Thyroid gland (tissue), 4 donors: ENCODE results near the gene TXLNG. TPM values are rescaled to one million over a fixed set of nuclear protein-coding genes. Genes with fewer than 3 reads are reported as not detected.
"Not testable (repeated sequence)": the region's sequence is repeated elsewhere in the genome, so short reads cannot be mapped to it uniquely, and the experiment has no call there.

ENCODE experiments used
- DNase-seq, 2 donors: peaks; one replicate each; pipeline ENCODE4 v3.0.0-alpha.2; 2019
- H3K27ac ChIP-seq, 3 donors: fragments of 200-600 bp; sonication (generic); 1 replicate in 2 of 3; 2 replicates in 1 of 3; pipeline ENCODE4 v1.5.1; 2016 to 2019; ENCODE audit warnings: mild to moderate bottlenecking in 1 of 3, moderate library complexity in 1 of 3
- H3K27me3 ChIP-seq: fragments of 200-600 bp; sonication (generic); one replicate; pipeline ENCODE4 v1.5.1; 2019
- H3K36me3 ChIP-seq, 2 donors: fragments of 200-600 bp; sonication (generic); one replicate each; pipeline ENCODE4 v1.5.1; 2016 to 2019
- H3K4me1 ChIP-seq, 2 donors: fragments of 200-600 bp; sonication (generic); one replicate each; pipeline ENCODE4 v1.5.1; 2017 to 2019
- H3K4me3 ChIP-seq, 3 donors: fragments of 200-600 bp; sonication (generic); replicated peaks in 1 of 3; 1 replicate in 2 of 3; 2 replicates in 1 of 3; pipeline ENCODE4 v1.5.1; 2016; ENCODE audit warnings: mild to moderate bottlenecking in 1 of 3
- H3K9me3 ChIP-seq: fragments of 200-600 bp; sonication (generic); one replicate; pipeline ENCODE4 v1.5.1; 2017
- POLR2A ChIP-seq, 2 donors: fragments of 450-650 bp; IDR thresholded peaks; one replicate each; pipeline ENCODE4 v1.6.1; 2017; ENCODE audit warnings: antibody characterized with exemption in 2 of 2, mild to moderate bottlenecking in 2 of 2, moderate library complexity in 1 of 2
- WGBS, 2 donors: methylation state at CpG; one replicate each; pipeline ENCODE4 v1.1.5; 2017; 5-methylcytosine and 5-hydroxymethylcytosine counted together
- intact Hi-C: fragments of 100-400 bp; cut with DNase I; formaldehyde crosslinking; loops from one replicate; pipeline ENCODE4 v1.15.1; 2023
- total RNA-seq, 4 donors: library from RNA; depleted of rRNA; stranded (reverse); fragments of >200 nt; gene quantifications; one replicate each; pipeline ENCODE4 v1.2.3, GENCODE V29; 2016
- TF ChIP-seq, protein P1 (sequence below), 6 experiments: fragments of 200-600 bp in 3 of 6; fragments of 450-650 bp in 3 of 6; sonication (generic) in 3 of 6; IDR thresholded peaks; one replicate each; pipeline ENCODE4 v1.5.1; 2016 to 2019; ENCODE audit warnings: antibody characterized with exemption in 6 of 6, mild to moderate bottlenecking in 2 of 6, inconsistent platforms in 1 of 6, moderate library complexity in 1 of 6

TXLNG gene
- total RNA-seq, 4 donors from 2014 or later: 14.7 to 17.9 (median 16.3) TPM

DNA sequence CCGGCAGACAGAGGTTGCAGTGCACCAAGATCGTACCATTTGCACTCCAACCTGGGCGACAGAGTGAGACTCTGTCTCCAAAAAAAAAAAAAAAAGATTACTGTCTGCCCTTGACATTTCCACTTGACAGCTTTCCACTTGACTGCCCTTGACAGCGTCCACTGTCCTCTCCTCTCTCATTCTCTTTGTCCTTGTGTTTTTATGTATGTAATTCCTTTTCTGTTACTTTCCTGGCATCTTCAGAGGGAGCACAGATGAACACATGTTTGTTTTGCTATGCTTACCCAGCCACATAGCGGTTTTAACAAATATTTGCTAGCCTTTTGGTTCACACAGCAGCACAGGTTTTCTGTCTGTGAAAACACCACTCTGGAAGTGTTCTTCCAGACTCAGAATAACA is 40.6 kb upstream of the TXLNG start:
- Histone ChIP-seq H3K27me3 (no peaks in the 10 kb centered on the region), H3K27ac (no peak overlapping the region), H3K9me3 (no peaks in the 10 kb centered on the region), H3K36me3 (peaks cover 21 to 52% of the 10 kb centered on the region in 2 donors), H3K4me1 (no peaks in the 10 kb centered on the region), H3K4me3 (no peak overlapping the region)
- intact Hi-C loops: no loop called here
- DNase-seq: no peak
- TF ChIP-seq, protein P1, sequence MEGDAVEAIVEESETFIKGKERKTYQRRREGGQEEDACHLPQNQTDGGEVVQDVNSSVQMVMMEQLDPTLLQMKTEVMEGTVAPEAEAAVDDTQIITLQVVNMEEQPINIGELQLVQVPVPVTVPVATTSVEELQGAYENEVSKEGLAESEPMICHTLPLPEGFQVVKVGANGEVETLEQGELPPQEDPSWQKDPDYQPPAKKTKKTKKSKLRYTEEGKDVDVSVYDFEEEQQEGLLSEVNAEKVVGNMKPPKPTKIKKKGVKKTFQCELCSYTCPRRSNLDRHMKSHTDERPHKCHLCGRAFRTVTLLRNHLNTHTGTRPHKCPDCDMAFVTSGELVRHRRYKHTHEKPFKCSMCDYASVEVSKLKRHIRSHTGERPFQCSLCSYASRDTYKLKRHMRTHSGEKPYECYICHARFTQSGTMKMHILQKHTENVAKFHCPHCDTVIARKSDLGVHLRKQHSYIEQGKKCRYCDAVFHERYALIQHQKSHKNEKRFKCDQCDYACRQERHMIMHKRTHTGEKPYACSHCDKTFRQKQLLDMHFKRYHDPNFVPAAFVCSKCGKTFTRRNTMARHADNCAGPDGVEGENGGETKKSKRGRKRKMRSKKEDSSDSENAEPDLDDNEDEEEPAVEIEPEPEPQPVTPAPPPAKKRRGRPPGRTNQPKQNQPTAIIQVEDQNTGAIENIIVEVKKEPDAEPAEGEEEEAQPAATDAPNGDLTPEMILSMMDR (IDR thresholded peaks at IDR 0.05): no peak
- TF ChIP-seq POLR2A (IDR thresholded peaks at IDR 0.05): no peak
- 82 to 83% methylated on average over 5 of the region's 5 CpGs for WGBS, 2 donors

DNA sequence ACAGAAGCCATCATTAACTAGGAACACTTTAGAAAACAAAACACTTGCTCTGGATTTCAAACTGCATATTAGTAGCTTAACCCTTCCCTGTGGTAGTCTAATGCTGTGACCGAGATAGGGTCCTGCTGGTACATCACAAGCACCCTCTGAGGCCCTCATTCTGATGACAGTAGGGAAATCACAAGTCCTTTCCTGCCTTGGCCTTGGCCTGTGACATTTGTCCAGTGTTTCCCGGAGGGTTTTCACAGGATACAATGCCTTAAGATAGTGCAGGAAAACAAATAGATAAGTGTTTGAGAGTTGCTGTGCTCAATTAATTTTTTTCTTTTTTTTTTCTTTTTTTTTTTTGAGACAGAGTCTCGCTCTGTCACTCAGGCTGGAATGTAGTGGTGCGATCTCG is 37.8 kb upstream of the TXLNG start:
- Histone ChIP-seq H3K36me3 (peaks cover 21 to 33% of the 10 kb centered on the region in 2 donors), H3K27me3 (no peaks in the 10 kb centered on the region), H3K9me3 (no peaks in the 10 kb centered on the region), H3K4me3 (no peak overlapping the region), H3K4me1 (no peaks in the 10 kb centered on the region), H3K27ac (no peak overlapping the region)
- intact Hi-C loops: no loop called here
- TF ChIP-seq, protein P1 (IDR thresholded peaks at IDR 0.05): no peak
- TF ChIP-seq POLR2A (IDR thresholded peaks at IDR 0.05): no peak
- DNase-seq: no peak
- 92 to 96% methylated on average over 4 to 5 of the region's 5 CpGs for WGBS, 2 donors

DNA sequence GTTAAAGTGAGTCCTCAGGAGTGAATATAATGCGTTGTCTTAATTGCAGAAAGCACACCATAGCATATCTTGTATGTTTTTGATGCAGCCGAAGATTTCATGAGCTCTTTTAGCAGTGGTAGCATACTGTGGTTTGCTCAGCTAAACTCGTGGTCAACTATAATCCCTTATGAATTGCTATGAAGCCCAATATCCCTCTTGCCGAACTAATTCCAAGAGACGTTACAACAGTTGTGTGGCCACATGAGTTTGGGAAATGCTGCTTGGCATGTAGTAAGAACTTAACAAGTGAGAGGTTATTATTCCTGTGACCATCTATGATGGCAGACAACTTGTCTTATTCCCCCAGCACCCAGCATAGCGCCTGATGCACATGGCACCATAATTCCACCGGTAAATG is 36.1 kb upstream of the TXLNG start:
- WGBS, 2 donors: 93 to 98% methylated on average over 6 to 7 of the region's 7 CpGs
- H3K36me3 ChIP-seq: peaks cover 12 to 21% of the 10 kb centered on the region in 2 donors
- intact Hi-C loops: no loop called here
- H3K9me3 ChIP-seq: no peaks in the 10 kb centered on the region
- no peak for TF ChIP-seq POLR2A (IDR thresholded peaks at IDR 0.05)
- TF ChIP-seq, protein P1 (IDR thresholded peaks at IDR 0.05): no peak
- H3K4me1 ChIP-seq: no peaks in the 10 kb centered on the region
- DNase-seq: no peak
- no peaks in the 10 kb centered on the region for H3K27me3 ChIP-seq
- no peak overlapping the region for H3K4me3 ChIP-seq
- H3K27ac ChIP-seq: no peak overlapping the region

DNA sequence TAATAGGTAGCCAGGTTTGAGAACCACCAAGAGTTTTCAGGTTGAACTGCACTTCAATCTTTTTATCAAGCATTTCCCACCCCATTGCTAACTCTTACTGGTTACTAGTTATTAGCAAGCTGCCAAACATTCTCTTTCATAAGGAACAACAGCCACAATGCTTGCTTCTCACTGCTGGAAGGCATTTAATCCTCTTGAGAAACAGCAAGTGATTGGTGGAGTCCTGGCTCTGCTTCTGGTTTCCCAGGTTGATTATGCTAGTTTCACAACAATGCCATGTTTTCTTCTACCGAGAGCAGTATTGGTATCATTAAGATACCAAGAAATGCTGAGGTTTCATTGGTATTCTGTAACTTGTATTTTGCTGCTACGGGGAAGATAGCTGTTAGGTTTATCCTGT is 32.2 kb upstream of the TXLNG start:
- WGBS, 2 donors: 83 to 96% methylated on average over 1 to 2 of the region's 2 CpGs
- Histone ChIP-seq H3K27ac (no peak overlapping the region), H3K4me1 (no peaks in the 10 kb centered on the region), H3K4me3 (no peak overlapping the region), H3K36me3 (peaks cover 22 to 30% of the 10 kb centered on the region in 2 donors), H3K9me3 (no peaks in the 10 kb centered on the region), H3K27me3 (no peaks in the 10 kb centered on the region)
- TF ChIP-seq POLR2A (IDR thresholded peaks at IDR 0.05): no peak
- TF ChIP-seq, protein P1 (IDR thresholded peaks at IDR 0.05): no peak
- DNase-seq: no peak
- intact Hi-C loops: no loop called here

DNA sequence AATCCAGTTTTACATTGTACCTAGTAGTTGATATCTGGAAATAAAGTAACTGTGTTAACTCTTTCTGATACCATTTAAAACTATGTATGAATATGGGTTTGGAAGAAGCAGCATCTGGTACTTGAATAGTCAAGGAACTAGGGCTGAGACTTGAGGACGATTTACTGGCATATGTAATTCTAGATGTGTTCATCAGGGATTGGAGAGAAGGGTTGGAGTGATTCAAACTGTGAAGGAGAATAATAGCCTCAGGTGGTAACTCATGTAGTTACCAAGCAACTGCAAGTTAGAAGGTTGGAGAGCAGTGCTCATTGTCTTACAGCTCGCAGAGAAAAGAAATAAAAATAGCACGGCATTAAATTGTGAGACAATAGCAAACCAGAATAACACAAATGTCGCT is 29.5 kb upstream of the TXLNG start:
- TF ChIP-seq, protein P1 (IDR thresholded peaks at IDR 0.05): no peak
- no peak for TF ChIP-seq POLR2A (IDR thresholded peaks at IDR 0.05)
- Histone ChIP-seq H3K4me1 (no peaks in the 10 kb centered on the region), H3K4me3 (no peak overlapping the region), H3K36me3 (peaks cover 22 to 36% of the 10 kb centered on the region in 2 donors), H3K27ac (no peak overlapping the region), H3K27me3 (no peaks in the 10 kb centered on the region), H3K9me3 (no peaks in the 10 kb centered on the region)
- no peak for DNase-seq
- intact Hi-C loops: no loop called here
- 92 to 96% methylated on average over 4 of the region's 4 CpGs for WGBS, 2 donors

DNA sequence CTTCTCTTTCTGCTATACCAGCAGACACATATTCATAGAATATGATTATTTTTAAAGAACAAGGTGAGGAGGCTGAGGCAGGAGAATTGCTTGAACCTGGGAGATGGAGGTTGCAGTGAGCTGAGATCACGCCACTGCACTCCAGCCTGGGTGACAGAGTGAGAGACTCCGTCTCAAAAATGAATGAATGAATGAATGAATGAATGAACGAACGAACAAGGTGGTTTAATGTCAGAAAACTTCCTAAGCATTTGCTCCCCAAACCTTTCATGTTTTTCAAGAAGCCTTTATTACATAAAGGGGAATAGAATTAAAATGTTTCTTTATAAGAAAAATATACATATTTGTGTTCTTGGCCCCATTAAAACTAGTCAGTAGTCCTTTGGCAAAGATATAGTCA is 24.8 kb upstream of the TXLNG start:
- H3K27ac ChIP-seq, intact Hi-C loops, DNase-seq, H3K27me3 ChIP-seq, H3K4me1 ChIP-seq, H3K9me3 ChIP-seq, H3K4me3 ChIP-seq: not testable (repeated sequence)
- H3K36me3 ChIP-seq: peaks cover 12 to 26% of the 10 kb centered on the region in 2 donors
- WGBS, 2 donors: 93 to 95% methylated on average over 4 of the region's 4 CpGs
